Heart right ventricle (tissue), 16 donors: ENCODE data around the gene ARHGAP6. TPM values are rescaled to one million over a fixed set of nuclear protein-coding genes. Genes with fewer than 3 reads are reported as not detected.

Experiments used
- ATAC-seq, 8 donors: fragments of 200-7000 bp; cut with Tn5 transposase; one replicate each; pipeline ENCODE4 v1.9.1; 2020; ENCODE audit warnings: mild to moderate bottlenecking in 8 of 8, moderate library complexity in 8 of 8, moderate number of reproducible peaks in 1 of 8
- DNase-seq, 2 donors: peaks; one replicate each; pipeline ENCODE4 v3.0.0-alpha.2; 2020
- H3K27ac ChIP-seq, 10 donors: fragments of 200-600 bp; sonication (generic) in 2 of 10; one replicate each; pipeline versions ENCODE4 v1.5.0 to v1.8.0; 2020 to 2022; ENCODE audit warnings: mild to moderate bottlenecking in 3 of 10
- H3K27me3 ChIP-seq, 7 donors: fragments of 200-600 bp; one replicate each; pipeline ENCODE4 v1.8.0; 2021 to 2022; ENCODE audit warnings: mild to moderate bottlenecking in 2 of 7
- H3K36me3 ChIP-seq, 9 donors: fragments of 200-600 bp; sonication (generic) in 1 of 9; one replicate each; pipeline versions ENCODE4 v1.5.0 to v1.8.0; 2020 to 2022; ENCODE audit warnings: mild to moderate bottlenecking in 2 of 9
- H3K4me1 ChIP-seq, 9 donors: fragments of 200-600 bp; sonication (generic) in 1 of 9; one replicate each; pipeline versions ENCODE4 v1.5.0 to v1.8.0; 2020 to 2022; ENCODE audit warnings: mild to moderate bottlenecking in 4 of 9
- H3K4me3 ChIP-seq, 10 donors: fragments of 200-600 bp; sonication (generic) in 2 of 10; one replicate each; pipeline versions ENCODE4 v1.5.0 to v1.8.0; 2020 to 2022; ENCODE audit warnings: mild to moderate bottlenecking in 7 of 10, moderate library complexity in 2 of 10
- H3K9me3 ChIP-seq, 11 donors: fragments of 200-600 bp in 10 of 11; sonication (generic) in 2 of 11; one replicate each; pipeline versions ENCODE4 v1.5.0 to v1.8.0; 2013 to 2022; ENCODE audit warnings: mild to moderate bottlenecking in 2 of 11, control low read depth in 1 of 11, moderate library complexity in 1 of 11
- WGBS, 2 donors: extraction: QIAGEN DNeasy Blood & Tissue Kit; methylation state at CpG; one replicate each; pipeline ENCODE4 v1.1.7; 2013; ENCODE audit warnings: inconsistent platforms in 1 of 2; 5-methylcytosine and 5-hydroxymethylcytosine counted together
- intact Hi-C, 10 donors: fragments of 100-400 bp; cut with DNase I; formaldehyde crosslinking; loops; one replicate each; pipeline versions ENCODE4 v1.11.1 to v1.14.2; 2022
- polyA plus RNA-seq, 2 donors: library from polyadenylated mRNA; stranded (reverse); fragments of 200-250 nt; gene quantifications; one replicate each; pipeline ENCODE4 v1.2.3, GENCODE V29; 2013
- total RNA-seq, 10 donors: library from RNA; stranded (reverse); fragmentation: NEBNext Ultra II Directional in 3 of 10; extraction: Animal tissue kit (Norgen Biotek cat#: 25700) in 3 of 10; gene quantifications; one replicate each; pipeline versions ENCODE4 v1.2.1 to v1.2.4, GENCODE V29; 2021 to 2023
- TF ChIP-seq, protein P1 (sequence below), 9 donors: fragments of 200-600 bp; sonication (generic) in 2 of 9; IDR thresholded peaks; one replicate each; pipeline versions ENCODE4 v1.5.0 to v1.8.0; 2021 to 2022; ENCODE audit warnings: antibody characterized with exemption in 9 of 9, mild to moderate bottlenecking in 5 of 9, moderate library complexity in 1 of 9
- donor health status: Arrhythmogenic right ventricular cardiomyopathy.
- donor health status: ischemic (EF 13 %, LVEDD 7.1; RV severe dilation, severe dysfunction).
- donor health status: healthy with polysubstance abuse.
- donor health status: DM: no; HTN: yes; CAD: no.
- donor health status: DM: no; HTN: no; CAD: no.
- donor health status: ischemic (EF 25% LVEDD 6.9; RV normal size, moderate dysfunction).
- donor health status: ischemic (EF 25% LVEDD 5.7; RV mildly dilated, moderate dysfunction).
- donor health status: healthy.
- donor health status: DM: yes; HTN: yes; CAD: no.
- donor health status: Ischemic cardiomyopathy.
- donor health status: ischemic (EF 35%, LVEDD 5.7; RV mildly dilated, moderate dysfunction).
- donor health status: nonischemic (EF 11% LVEDD 7.7; RV severe dilation, severe dysfunction).
- donor health status: DM: yes; HTN: yes; CAD: no.
- donor health status: PGD.
- donor health status: ischemic (EF 29% LVEDD 5.4; RV normal size, mild dysfunction).
- donor health status: nonischemic (EF 23%, LVEDD 6.1; RV moderate dilation, normal function).

Gene ARHGAP6
- total and polyA plus RNA-seq, 12 donors: 1.6 to 6.0 (median 2.6) TPM

DNA sequence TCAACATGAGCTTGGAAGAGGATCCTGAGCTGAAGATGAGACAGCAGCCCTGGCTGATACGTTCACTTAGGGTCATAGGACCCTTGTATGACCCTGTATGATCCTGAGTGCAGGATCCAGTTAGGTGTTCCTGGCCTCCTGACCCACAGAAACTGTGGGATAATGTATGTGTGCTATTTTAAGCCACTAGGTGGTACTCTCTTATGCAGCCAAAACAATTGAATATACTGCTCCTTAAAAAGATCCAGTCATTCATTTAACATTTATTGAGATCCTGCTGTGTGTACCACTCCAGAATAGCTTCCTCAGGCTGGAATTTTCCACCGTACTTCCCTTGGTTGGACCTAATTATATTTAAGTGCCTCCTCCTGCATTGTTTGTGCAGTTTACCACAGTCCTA lies 205.4 kb downstream of the ARHGAP6 start:
- 79 to 82% methylated on average over 2 of the region's 2 CpGs for WGBS, 2 donors
- H3K36me3 ChIP-seq: no peaks in the 10 kb centered on the region

DNA sequence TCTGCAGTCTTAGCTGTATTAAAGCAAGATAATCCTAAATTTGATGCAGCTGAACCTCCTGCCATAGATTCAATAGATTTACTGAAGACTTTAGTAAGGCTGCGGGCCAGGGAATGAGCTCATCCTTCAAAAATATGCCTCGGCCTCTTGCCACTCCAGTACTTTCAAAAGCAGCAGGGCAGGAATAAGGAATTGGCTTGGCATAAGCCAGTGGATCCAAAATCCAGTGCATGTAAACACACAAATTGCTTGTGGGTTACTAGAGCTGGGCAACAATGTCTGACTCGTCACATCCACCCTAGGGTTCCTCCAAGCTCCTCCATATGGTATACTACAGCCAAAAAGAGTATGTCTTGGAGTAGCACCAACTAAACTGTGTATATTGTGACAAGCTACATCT lies 207.6 kb downstream of the ARHGAP6 start:
- H3K4me1 ChIP-seq: no peaks in the 10 kb centered on the region
- DNase-seq (peak in 1 of 2 donors; percentile 9), ATAC-seq (peak in 3 of 8 donors; percentile 57 to 72 (median 70))
- H3K4me3 ChIP-seq: no peak overlapping the region
- H3K27ac ChIP-seq: no peak overlapping the region
- TF ChIP-seq, protein P1, sequence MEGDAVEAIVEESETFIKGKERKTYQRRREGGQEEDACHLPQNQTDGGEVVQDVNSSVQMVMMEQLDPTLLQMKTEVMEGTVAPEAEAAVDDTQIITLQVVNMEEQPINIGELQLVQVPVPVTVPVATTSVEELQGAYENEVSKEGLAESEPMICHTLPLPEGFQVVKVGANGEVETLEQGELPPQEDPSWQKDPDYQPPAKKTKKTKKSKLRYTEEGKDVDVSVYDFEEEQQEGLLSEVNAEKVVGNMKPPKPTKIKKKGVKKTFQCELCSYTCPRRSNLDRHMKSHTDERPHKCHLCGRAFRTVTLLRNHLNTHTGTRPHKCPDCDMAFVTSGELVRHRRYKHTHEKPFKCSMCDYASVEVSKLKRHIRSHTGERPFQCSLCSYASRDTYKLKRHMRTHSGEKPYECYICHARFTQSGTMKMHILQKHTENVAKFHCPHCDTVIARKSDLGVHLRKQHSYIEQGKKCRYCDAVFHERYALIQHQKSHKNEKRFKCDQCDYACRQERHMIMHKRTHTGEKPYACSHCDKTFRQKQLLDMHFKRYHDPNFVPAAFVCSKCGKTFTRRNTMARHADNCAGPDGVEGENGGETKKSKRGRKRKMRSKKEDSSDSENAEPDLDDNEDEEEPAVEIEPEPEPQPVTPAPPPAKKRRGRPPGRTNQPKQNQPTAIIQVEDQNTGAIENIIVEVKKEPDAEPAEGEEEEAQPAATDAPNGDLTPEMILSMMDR (IDR thresholded peaks at IDR 0.05): no peak
- intact Hi-C loops: no loop called here
- H3K27me3 ChIP-seq: peaks cover 0 to 6% (median 0%) of the 10 kb centered on the region in 7 donors
- H3K9me3 ChIP-seq: no peaks in the 10 kb centered on the region
- WGBS, 2 donors: 40 to 56% methylated on average over 3 of the region's 3 CpGs
- H3K36me3 ChIP-seq: no peaks in the 10 kb centered on the region

More for the DNA sequence above, 205.4 kb downstream of the ARHGAP6 start:
- Histone ChIP-seq H3K27me3 (no peaks in the 10 kb centered on the region), H3K4me1 (no peaks in the 10 kb centered on the region), H3K4me3 (no peak overlapping the region), H3K9me3 (no peaks in the 10 kb centered on the region), H3K27ac (no peak overlapping the region)
- DNase-seq (no peak), ATAC-seq (no peak)
- intact Hi-C loops: no loop called here
- TF ChIP-seq, protein P1 (IDR thresholded peaks at IDR 0.05): no peak

DNA sequence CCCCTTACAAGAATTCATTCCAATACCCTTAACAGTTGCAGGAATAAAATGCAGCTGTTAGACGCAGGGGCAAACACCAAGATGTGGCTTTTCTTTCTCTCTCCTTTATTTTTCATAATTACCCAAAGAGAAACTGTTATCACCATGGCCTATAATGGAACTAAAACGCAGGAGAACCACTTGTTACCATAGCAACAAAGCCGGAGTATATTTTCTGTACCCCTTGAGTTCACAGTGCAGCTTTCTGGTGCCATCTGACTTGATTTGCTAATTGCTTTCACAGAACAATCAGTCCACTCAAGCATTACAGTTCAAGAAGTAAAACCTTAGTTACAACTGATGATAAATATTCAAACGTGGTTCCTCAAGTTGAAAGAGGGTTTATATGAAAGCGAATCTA lies 214.6 kb downstream of the ARHGAP6 start:
- 90% methylated on average over 5 of the region's 5 CpGs for WGBS, 2 donors

DNA sequence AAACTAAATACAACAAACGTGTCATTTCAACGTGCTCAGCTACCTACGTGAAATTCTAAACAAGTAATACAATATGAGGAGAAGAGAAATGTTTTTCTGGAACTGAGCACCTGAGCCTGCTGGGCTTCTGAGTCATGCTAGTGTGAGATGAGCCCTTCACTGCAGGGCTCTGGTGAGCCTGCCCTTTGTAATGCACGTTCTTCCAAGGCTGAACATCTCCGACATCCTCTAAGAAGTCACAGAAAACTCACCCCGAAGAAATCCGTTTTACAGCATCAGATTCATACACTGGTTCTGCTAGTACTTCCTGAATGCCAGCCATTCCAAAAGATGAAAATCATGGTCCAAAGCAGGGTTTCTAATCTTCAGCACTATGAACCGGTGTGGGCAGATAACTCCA lies 215.4 kb downstream of the ARHGAP6 start:
- H3K27me3 ChIP-seq: peaks cover 0 to 6% (median 0%) of the 10 kb centered on the region in 7 donors
- H3K4me3 ChIP-seq: no peak overlapping the region
- DNase-seq: no peak
- no peaks in the 10 kb centered on the region for H3K9me3 ChIP-seq
- H3K27ac ChIP-seq: no peak overlapping the region
- TF ChIP-seq, protein P1 (IDR thresholded peaks at IDR 0.05): no peak
- no peak for ATAC-seq
- WGBS, 2 donors: 84% methylated on average over 8 of the region's 8 CpGs
- H3K4me1 ChIP-seq: peaks cover 0 to 8% (median 0%) of the 10 kb centered on the region in 9 donors
- no peaks in the 10 kb centered on the region for H3K36me3 ChIP-seq
- intact Hi-C loops: no loop called here

More for the DNA sequence above, 214.6 kb downstream of the ARHGAP6 start:
- TF ChIP-seq, protein P1 (IDR thresholded peaks at IDR 0.05): no peak
- ATAC-seq (no peak), DNase-seq (no peak)
- H3K27me3 ChIP-seq: peaks cover 0 to 6% (median 0%) of the 10 kb centered on the region in 7 donors
- H3K4me1 ChIP-seq: peaks cover 0 to 7% (median 0%) of the 10 kb centered on the region in 9 donors
- intact Hi-C loops: no loop called here
- H3K36me3 ChIP-seq: no peaks in the 10 kb centered on the region
- no peak overlapping the region for H3K4me3 ChIP-seq
- H3K9me3 ChIP-seq: no peaks in the 10 kb centered on the region
- H3K27ac ChIP-seq: no peak overlapping the region
